Muscle layer of colon (tissue), 2 donors: ENCODE measurements around the gene RALBP1.

ENCODE experiments used
- H3K27ac ChIP-seq: one replicate; pipeline ENCODE4 v1.7.0; 2013; ENCODE audit warnings: low read depth, mild to moderate bottlenecking, low read length, moderate library complexity
- H3K27me3 ChIP-seq, 2 donors: one replicate each; pipeline ENCODE4 v1.7.0; 2013; ENCODE audit warnings: low read length in 2 of 2, mild to moderate bottlenecking in 2 of 2; ENCODE audit not compliant: insufficient read depth in 2 of 2, control insufficient read depth in 1 of 2
- H3K36me3 ChIP-seq: one replicate; pipeline ENCODE4 v1.7.0; 2013; ENCODE audit warnings: mild to moderate bottlenecking, low read length; ENCODE audit not compliant: insufficient read depth
- H3K4me1 ChIP-seq: one replicate; pipeline ENCODE4 v1.7.0; 2013; ENCODE audit warnings: mild to moderate bottlenecking, low read length; ENCODE audit not compliant: insufficient read depth
- H3K4me3 ChIP-seq, 2 donors: one replicate each; pipeline ENCODE4 v1.7.0; 2013; ENCODE audit warnings: low read length in 2 of 2, low read depth in 1 of 2, mild to moderate bottlenecking in 1 of 2, moderate library complexity in 1 of 2
- H3K9ac ChIP-seq: one replicate; pipeline ENCODE4 v1.7.0; 2013; ENCODE audit warnings: low read length
- H3K9me3 ChIP-seq: one replicate; pipeline ENCODE4 v1.7.0; 2013; ENCODE audit warnings: mild to moderate bottlenecking, low read length
- donor health status: abdominal sarcoma.
- donor health status: Adenocarcinoma of cecum.

Gene RALBP1

GRCh38 chr18:9516437-9517064 is 41.2 kb downstream of the RALBP1 start:
- Histone ChIP-seq H3K4me3 (no peak overlapping the region), H3K36me3 (peaks cover 4% of the 10 kb centered on the region), H3K9ac (no peak overlapping the region), H3K27ac (no peak overlapping the region), H3K4me1 (peaks cover 7% of the 10 kb centered on the region), H3K27me3 (no peaks in the 10 kb centered on the region), H3K9me3 (no peaks in the 10 kb centered on the region)

GRCh38 chr18:9517869-9518268 is 42.6 kb downstream of the RALBP1 start:
- no peak overlapping the region for H3K9ac ChIP-seq
- peaks cover 7% of the 10 kb centered on the region for H3K36me3 ChIP-seq
- H3K27me3 ChIP-seq, result no peaks in the 10 kb centered on the region
- H3K4me3 ChIP-seq, result no peak overlapping the region
- H3K27ac ChIP-seq, result no peak overlapping the region
- peaks cover 7% of the 10 kb centered on the region for H3K4me1 ChIP-seq
- H3K9me3 ChIP-seq, result no peaks in the 10 kb centered on the region

GRCh38 chr18:9519399-9519798 is 44.1 kb downstream of the RALBP1 start:
- Histone ChIP-seq H3K4me3 (no peak overlapping the region), H3K9me3 (no peaks in the 10 kb centered on the region), H3K4me1 (no peaks in the 10 kb centered on the region), H3K27me3 (no peaks in the 10 kb centered on the region), H3K36me3 (peaks cover 9% of the 10 kb centered on the region), H3K27ac (no peak overlapping the region), H3K9ac (no peak overlapping the region)

GRCh38 chr18:9520666-9521065 is 45.4 kb downstream of the RALBP1 start:
- H3K9ac ChIP-seq, result no peak overlapping the region
- no peak overlapping the region for H3K4me3 ChIP-seq
- peaks cover 9% of the 10 kb centered on the region for H3K36me3 ChIP-seq
- H3K27me3 ChIP-seq, result no peaks in the 10 kb centered on the region
- no peaks in the 10 kb centered on the region for H3K9me3 ChIP-seq
- no peaks in the 10 kb centered on the region for H3K4me1 ChIP-seq
- H3K27ac ChIP-seq, result no peak overlapping the region

- no peaks in the 10 kb centered on the region for H3K4me1 ChIP-seq
- H3K4me3 ChIP-seq, result no peak overlapping the region
- H3K36me3 ChIP-seq, result peaks cover 14% of the 10 kb centered on the region
- no peaks in the 10 kb centered on the region for H3K9me3 ChIP-seq
- no peaks in the 10 kb centered on the region for H3K27me3 ChIP-seq
- no peak overlapping the region for H3K27ac ChIP-seq
- no peak overlapping the region for H3K9ac ChIP-seq
These were observed 46.5 kb downstream of the RALBP1 start for GRCh38 chr18:9521770-9522169.

GRCh38 chr18:9522952-9523351 is 47.6 kb downstream of the RALBP1 start:
- no peak overlapping the region for H3K27ac ChIP-seq
- no peak overlapping the region for H3K9ac ChIP-seq
- H3K27me3 ChIP-seq, result no peaks in the 10 kb centered on the region
- no peak overlapping the region for H3K4me3 ChIP-seq
- no peaks in the 10 kb centered on the region for H3K4me1 ChIP-seq
- peaks cover 17% of the 10 kb centered on the region for H3K36me3 ChIP-seq
- no peaks in the 10 kb centered on the region for H3K9me3 ChIP-seq

- Histone ChIP-seq H3K9me3 (no peaks in the 10 kb centered on the region), H3K4me1 (no peaks in the 10 kb centered on the region), H3K9ac (no peak overlapping the region), H3K27me3 (no peaks in the 10 kb centered on the region), H3K4me3 (no peak overlapping the region), H3K27ac (no peak overlapping the region), H3K36me3 (peaks cover 24% of the 10 kb centered on the region)
These were observed 51.1 kb downstream of the RALBP1 start for GRCh38 chr18:9526458-9526857.

- H3K4me3 ChIP-seq, result no peak overlapping the region
- peaks cover 45% of the 10 kb centered on the region for H3K36me3 ChIP-seq
- no peak overlapping the region for H3K27ac ChIP-seq
- H3K9me3 ChIP-seq, result no peaks in the 10 kb centered on the region
- no peak overlapping the region for H3K9ac ChIP-seq
- H3K4me1 ChIP-seq, result peaks cover 6% of the 10 kb centered on the region
- no peaks in the 10 kb centered on the region for H3K27me3 ChIP-seq
These were observed 55.1 kb downstream of the RALBP1 start for GRCh38 chr18:9530226-9531009.

- Histone ChIP-seq H3K27me3 (no peaks in the 10 kb centered on the region), H3K9me3 (no peaks in the 10 kb centered on the region), H3K4me1 (peaks cover 12% of the 10 kb centered on the region), H3K36me3 (peaks cover 39% of the 10 kb centered on the region), H3K4me3 (no peak overlapping the region), H3K27ac (no peak overlapping the region), H3K9ac (no peak overlapping the region)
These were observed 56.6 kb downstream of the RALBP1 start for GRCh38 chr18:9531791-9532410.

GRCh38 chr18:9534844-9535243 is 59.5 kb downstream of the RALBP1 start:
- H3K9me3 ChIP-seq, result no peaks in the 10 kb centered on the region
- H3K36me3 ChIP-seq, result peaks cover 38% of the 10 kb centered on the region
- no peaks in the 10 kb centered on the region for H3K27me3 ChIP-seq
- no peak overlapping the region for H3K4me3 ChIP-seq
- no peak overlapping the region for H3K9ac ChIP-seq
- peaks cover 12% of the 10 kb centered on the region for H3K4me1 ChIP-seq
- no peak overlapping the region for H3K27ac ChIP-seq

- H3K9me3 ChIP-seq, result no peaks in the 10 kb centered on the region
- no peak overlapping the region for H3K9ac ChIP-seq
- peaks cover 36% of the 10 kb centered on the region for H3K36me3 ChIP-seq
- H3K27ac ChIP-seq, result peak overlapping the region; percentile 89
- H3K4me1 ChIP-seq, result peaks cover 12% of the 10 kb centered on the region
- peak overlapping the region in 1 of 2 donors; percentile 9 for H3K4me3 ChIP-seq
- H3K27me3 ChIP-seq, result no peaks in the 10 kb centered on the region
These were observed 60.2 kb downstream of the RALBP1 start for GRCh38 chr18:9535430-9535991.
